HFF-Myc (cell line): ENCODE measurements around the gene ZNF662.

Source experiments
- DNase-seq: peaks from one replicate; pipeline ENCODE4 v3.0.0-alpha.2; 2011; ENCODE audit warnings: low read depth; ENCODE audit errors: extremely low read depth
- H3K4me3 ChIP-seq: replicated peaks from 2 replicates; pipeline ENCODE4 v1.5.1; 2011; ENCODE audit warnings: low read depth, mild to moderate bottlenecking, control low read depth, low read length
- TF ChIP-seq, protein P1 (sequence below): IDR thresholded peaks from 2 replicates; pipeline ENCODE4 v1.5.1; 2012; ENCODE audit warnings: mild to moderate bottlenecking, low read depth, low read length, control low read depth; ENCODE audit errors: missing control alignments

ZNF662 gene

DNA sequence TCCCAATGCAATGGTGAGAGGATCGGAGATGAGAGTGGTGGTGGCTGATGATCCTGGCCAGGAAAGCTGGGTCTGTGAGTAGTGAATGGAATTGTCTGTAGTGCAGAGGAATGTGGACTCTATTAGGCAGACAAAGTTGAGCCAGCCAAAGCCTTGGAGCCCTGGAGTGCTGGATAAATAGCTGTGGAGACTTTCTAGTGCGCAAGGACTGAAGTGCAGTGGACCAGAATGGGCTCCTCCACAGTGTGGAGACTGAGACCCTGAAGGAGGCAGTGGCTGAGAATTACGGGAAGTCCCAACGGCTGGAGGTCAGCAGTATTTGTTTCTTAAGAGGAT, 874 bp downstream of the ZNF662 start:
- no peak for DNase-seq
- H3K4me3 ChIP-seq, result peak overlapping the region; percentile 32; the same call in 1 of the 2 replicates
- TF ChIP-seq, protein P1, sequence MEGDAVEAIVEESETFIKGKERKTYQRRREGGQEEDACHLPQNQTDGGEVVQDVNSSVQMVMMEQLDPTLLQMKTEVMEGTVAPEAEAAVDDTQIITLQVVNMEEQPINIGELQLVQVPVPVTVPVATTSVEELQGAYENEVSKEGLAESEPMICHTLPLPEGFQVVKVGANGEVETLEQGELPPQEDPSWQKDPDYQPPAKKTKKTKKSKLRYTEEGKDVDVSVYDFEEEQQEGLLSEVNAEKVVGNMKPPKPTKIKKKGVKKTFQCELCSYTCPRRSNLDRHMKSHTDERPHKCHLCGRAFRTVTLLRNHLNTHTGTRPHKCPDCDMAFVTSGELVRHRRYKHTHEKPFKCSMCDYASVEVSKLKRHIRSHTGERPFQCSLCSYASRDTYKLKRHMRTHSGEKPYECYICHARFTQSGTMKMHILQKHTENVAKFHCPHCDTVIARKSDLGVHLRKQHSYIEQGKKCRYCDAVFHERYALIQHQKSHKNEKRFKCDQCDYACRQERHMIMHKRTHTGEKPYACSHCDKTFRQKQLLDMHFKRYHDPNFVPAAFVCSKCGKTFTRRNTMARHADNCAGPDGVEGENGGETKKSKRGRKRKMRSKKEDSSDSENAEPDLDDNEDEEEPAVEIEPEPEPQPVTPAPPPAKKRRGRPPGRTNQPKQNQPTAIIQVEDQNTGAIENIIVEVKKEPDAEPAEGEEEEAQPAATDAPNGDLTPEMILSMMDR, result no peak

DNA sequence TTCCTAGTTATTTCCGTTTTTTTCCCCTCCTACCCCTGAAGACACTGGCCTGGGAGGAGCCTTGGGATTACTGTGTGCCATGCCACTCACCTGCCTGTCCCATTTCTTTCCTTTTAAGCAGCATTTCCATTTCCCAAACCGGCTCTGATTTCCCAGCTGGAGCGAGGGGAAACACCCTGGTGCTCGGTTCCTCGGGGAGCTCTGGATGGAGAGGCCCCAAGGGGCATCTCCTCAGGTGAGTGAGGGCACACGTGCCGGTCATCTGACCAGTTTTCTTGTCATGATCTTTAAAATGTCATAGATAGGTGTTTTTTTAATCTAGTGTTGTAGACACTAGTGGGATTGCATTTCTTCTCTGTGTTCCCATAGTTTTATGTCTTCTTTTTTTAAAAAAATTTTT, 2.7 kb downstream of the ZNF662 start:
- TF ChIP-seq, protein P1, result no peak
- DNase-seq, result no peak
- no peak overlapping the region for H3K4me3 ChIP-seq

DNA sequence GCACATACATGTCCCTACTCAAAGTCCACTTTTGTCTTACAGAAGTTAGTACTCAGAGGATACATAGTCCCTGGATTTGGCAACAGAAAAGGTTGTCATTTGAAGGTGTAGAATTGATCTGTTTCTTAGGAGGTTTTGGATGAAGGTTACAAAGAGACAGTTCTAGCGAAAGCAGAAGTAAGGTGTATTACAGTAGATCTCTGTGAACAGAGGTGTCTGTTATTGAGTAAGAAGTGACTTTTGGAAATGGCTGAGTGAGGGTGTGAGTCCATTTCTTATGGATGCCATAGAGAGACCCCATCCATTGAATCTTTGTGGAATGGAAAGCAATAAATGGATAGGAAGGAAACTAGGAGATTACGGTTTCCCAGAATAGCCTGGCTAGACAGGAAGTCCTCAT, 5.6 kb downstream of the ZNF662 start:
- TF ChIP-seq, protein P1, result no peak
- DNase-seq, result no peak
- H3K4me3 ChIP-seq, result no peak overlapping the region

DNA sequence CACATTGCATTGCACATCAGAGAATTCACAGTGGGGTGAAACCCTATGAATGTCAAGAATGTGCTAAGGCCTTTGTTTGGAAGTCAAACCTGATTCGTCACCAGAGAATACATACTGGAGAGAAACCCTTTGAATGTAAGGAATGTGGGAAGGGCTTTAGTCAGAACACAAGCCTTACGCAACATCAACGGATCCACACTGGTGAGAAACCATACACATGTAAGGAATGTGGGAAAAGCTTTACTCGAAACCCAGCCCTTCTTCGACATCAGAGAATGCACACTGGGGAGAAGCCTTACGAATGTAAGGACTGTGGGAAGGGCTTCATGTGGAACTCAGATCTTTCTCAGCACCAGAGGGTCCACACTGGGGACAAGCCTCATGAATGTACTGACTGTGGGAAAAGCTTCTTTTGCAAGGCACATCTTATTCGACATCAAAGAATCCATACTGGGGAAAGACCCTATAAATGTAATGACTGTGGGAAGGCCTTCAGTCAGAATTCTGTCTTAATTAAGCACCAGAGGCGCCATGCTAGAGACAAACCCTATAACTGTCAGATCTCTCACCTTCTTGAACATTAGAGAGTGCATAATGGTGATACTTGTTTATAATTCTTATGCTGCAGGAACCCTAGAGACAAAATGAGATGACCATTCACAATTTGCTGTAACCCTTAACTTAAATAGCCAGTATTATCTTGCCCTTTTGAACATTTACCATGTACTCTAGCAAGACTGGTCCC, 9.0 kb downstream of the ZNF662 start:
- H3K4me3 ChIP-seq, result no peak overlapping the region
- no peak for DNase-seq
- TF ChIP-seq, protein P1, result no peak

DNA sequence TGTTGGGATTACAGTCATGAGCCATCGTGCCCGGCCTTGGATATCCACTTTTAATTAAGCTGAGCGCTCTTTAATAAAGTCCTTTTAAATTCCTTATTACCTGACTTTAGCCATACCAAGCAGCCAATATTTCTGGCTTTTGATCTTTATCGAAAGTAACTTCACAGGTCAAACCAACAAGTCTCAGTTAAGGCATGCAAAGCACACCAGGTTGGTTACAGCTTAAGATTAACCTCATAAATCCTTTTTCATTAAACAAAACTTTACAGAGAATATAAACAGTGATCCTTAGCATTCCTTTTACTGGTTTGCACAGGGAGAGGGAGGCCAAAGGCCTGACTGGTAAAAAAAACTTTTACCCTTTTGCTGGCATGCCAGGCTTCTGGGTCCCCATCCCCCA, 17.7 kb downstream of the ZNF662 start:
- DNase-seq, result no peak
- TF ChIP-seq, protein P1, result no peak
- no peak overlapping the region for H3K4me3 ChIP-seq

DNA sequence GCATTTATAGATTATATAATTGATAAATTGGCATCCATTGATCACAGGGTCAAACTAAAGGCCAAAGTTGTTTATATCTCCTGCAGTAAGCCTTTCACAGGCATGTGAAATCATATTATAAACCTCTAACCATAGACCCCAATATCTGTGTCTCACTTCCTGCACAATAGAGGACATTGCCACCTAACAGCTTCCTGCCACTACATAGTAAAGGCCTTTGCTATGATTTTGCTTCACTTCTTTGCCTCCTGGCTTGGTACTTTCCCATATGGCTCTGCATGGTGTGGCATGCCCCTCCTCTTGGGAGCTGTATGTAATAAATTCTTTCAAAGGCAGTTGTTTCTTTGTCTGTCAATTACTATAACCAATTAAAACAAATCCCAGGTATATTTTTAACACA, 20.4 kb downstream of the ZNF662 start:
- TF ChIP-seq, protein P1, result no peak
- DNase-seq, result no peak
- no peak overlapping the region for H3K4me3 ChIP-seq

DNA sequence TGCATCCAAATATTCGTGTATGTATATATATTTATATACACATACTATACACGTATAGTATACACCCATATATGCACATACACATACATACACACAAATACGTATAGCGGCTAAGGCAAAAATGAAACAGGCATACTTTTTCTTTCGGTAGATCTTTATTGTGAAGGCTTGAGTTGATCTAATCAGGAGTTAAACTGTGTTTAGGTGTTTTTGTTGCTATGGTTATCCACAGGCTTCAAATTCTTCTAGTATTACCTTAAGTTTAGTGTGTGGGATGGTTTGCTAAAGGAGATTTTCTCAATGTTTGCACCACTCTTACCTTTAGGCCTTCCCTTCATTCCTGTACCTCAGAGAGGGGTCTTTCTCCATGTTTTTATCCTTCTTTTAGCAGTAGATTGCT, 28.2 kb downstream of the ZNF662 start:
- TF ChIP-seq, protein P1, result no peak
- no peak overlapping the region for H3K4me3 ChIP-seq
- no peak for DNase-seq
